ENCODE results near the gene PCDHGA1. TPM values are rescaled to one million over a fixed set of nuclear protein-coding genes. Genes with fewer than 3 reads are reported as not detected.
A peak's percentile ranks its signal among the peaks of the same experiment; 100 is the strongest.
"Not testable (repeated sequence)": the region's sequence is repeated elsewhere in the genome, so short reads cannot be mapped to it uniquely, and the experiment has no call there.

PCDHGA1 gene
- total and polyA plus RNA-seq, 2 experiments from 2014 or later, result 1.2 to 1.7 TPM

- TF ChIP-seq CTCF (IDR thresholded peaks at IDR 0.05; ENCODE audit: low read depth, low read length), result no peak
- H3K27me3 ChIP-seq, result no peaks in the 10 kb centered on the region
- H3K9me3 ChIP-seq (ENCODE audit: low read depth), result peaks cover 8% of the 10 kb centered on the region
- H3K4me3 ChIP-seq, result no peak overlapping the region
- no peak for DNase-seq (ENCODE audit: low read depth in 1 of 2, low spot score in 1 of 2)
- H3K27ac ChIP-seq, result no peak overlapping the region
- H3K4me1 ChIP-seq (ENCODE audit: low read depth), result peaks cover 4% of the 10 kb centered on the region
- no peaks in the 10 kb centered on the region for H3K36me3 ChIP-seq
These were observed 81.3 kb downstream of the PCDHGA1 start for GRCh38 chr5:141411575-141411974.

GRCh38 chr5:141412854-141413539 is 82.7 kb downstream of the PCDHGA1 start, which contains the start of gene PCDHGA10:
Gene PCDHGA10, plus strand, starts transcription at chr5:141412987. Its CDS starts 189 bp downstream, at chr5:141413176.
- H3K4me3 ChIP-seq, result peak within 1 kb of the TSS; percentile 56
- H3K27me3 ChIP-seq, result no peaks in the 10 kb centered on the region
- H3K36me3 ChIP-seq, result no peaks in the 10 kb centered on the region
- H3K4me1 ChIP-seq (ENCODE audit: low read depth), result peaks cover 4% of the 10 kb centered on the region
- DNase-seq (ENCODE audit: low read depth in 1 of 2, low spot score in 1 of 2), result peak; percentile 77
- peak within 1 kb of the TSS; percentile 78 for H3K27ac ChIP-seq
- peaks cover 8% of the 10 kb centered on the region for H3K9me3 ChIP-seq (ENCODE audit: low read depth)
- peak; percentile 74 for TF ChIP-seq CTCF (IDR thresholded peaks at IDR 0.05; ENCODE audit: low read depth, low read length)

DNA sequence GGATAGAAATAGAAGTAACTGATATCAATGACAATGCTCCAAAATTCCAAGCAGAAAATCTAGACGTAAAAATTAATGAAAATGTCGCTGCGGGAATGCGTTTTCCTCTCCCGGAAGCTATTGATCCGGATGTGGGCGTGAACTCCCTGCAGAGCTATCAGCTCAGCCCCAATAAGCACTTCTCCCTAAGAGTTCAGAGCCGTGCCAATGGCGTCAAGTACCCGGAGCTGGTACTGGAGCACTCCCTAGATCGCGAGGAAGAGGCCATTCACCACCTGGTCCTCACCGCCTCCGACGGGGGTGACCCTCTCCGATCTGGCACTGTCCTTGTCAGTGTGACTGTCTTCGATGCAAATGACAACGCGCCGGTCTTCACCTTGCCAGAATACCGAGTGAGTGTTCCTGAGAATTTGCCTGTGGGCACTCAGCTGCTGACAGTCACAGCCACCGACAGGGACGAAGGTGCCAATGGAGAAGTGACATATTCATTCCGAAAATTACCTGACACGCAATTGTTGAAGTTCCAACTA is 83.3 kb downstream of the PCDHGA1 start:
- Histone ChIP-seq H3K36me3 (no peaks in the 10 kb centered on the region), H3K4me3 (peak overlapping the region; percentile 56), H3K4me1 (ENCODE audit: low read depth) (peaks cover 4% of the 10 kb centered on the region), H3K9me3 (ENCODE audit: low read depth) (peaks cover 12% of the 10 kb centered on the region), H3K27ac (no peak overlapping the region), H3K27me3 (no peaks in the 10 kb centered on the region)
- no peak for DNase-seq (ENCODE audit: low read depth in 1 of 2, low spot score in 1 of 2)
- no peak for TF ChIP-seq CTCF (IDR thresholded peaks at IDR 0.05; ENCODE audit: low read depth, low read length)

GRCh38 chr5:141414548-141415274 is 84.4 kb downstream of the PCDHGA1 start:
- H3K9me3 ChIP-seq (ENCODE audit: low read depth), result peaks cover 16% of the 10 kb centered on the region
- not testable (repeated sequence) for H3K27ac ChIP-seq; DNase-seq (ENCODE audit: low read depth in 1 of 2, low spot score in 1 of 2); H3K36me3 ChIP-seq; H3K4me1 ChIP-seq (ENCODE audit: low read depth); H3K4me3 ChIP-seq; H3K27me3 ChIP-seq

- H3K9me3 ChIP-seq (ENCODE audit: low read depth), result peaks cover 16% of the 10 kb centered on the region
- not testable (repeated sequence) for H3K27ac ChIP-seq; H3K27me3 ChIP-seq; H3K4me1 ChIP-seq (ENCODE audit: low read depth); H3K36me3 ChIP-seq; DNase-seq (ENCODE audit: low read depth in 1 of 2, low spot score in 1 of 2); H3K4me3 ChIP-seq
These were observed 84.9 kb downstream of the PCDHGA1 start for GRCh38 chr5:141415275-141415618.

- peak; percentile 78 to 88 for DNase-seq (ENCODE audit: low read depth in 1 of 2, low spot score in 1 of 2)
- Histone ChIP-seq H3K4me3 (peak within 1 kb of the TSS; percentile 35), H3K9me3 (ENCODE audit: low read depth) (peaks cover 22% of the 10 kb centered on the region), H3K27ac (peak within 1 kb of the TSS; percentile 69)
- not testable (repeated sequence) for H3K4me1 ChIP-seq (ENCODE audit: low read depth); H3K27me3 ChIP-seq; H3K36me3 ChIP-seq
- TF ChIP-seq CTCF (IDR thresholded peaks at IDR 0.05; ENCODE audit: low read depth, low read length), result peak; percentile 77
These were observed 87.3 kb downstream of the PCDHGA1 start, which contains the start of gene PCDHGB7 for GRCh38 chr5:141417494-141418172. Gene PCDHGB7, plus strand, starts transcription at chr5:141417677. Its CDS starts 183 bp downstream, at chr5:141417860.

Measured in cardiac muscle cell (in vitro differentiated cells and primary cell).